Measurements from ENCODE around the gene UIMC1. TPM values are rescaled to one million over a fixed set of nuclear protein-coding genes. Genes with fewer than 3 reads are reported as not detected.
"Not testable (repeated sequence)": the region's sequence is repeated elsewhere in the genome, so short reads cannot be mapped to it uniquely, and the experiment has no call there.

Gene UIMC1
- total RNA-seq, 1 experiment from 2014 or later = 47.6 TPM

DNA sequence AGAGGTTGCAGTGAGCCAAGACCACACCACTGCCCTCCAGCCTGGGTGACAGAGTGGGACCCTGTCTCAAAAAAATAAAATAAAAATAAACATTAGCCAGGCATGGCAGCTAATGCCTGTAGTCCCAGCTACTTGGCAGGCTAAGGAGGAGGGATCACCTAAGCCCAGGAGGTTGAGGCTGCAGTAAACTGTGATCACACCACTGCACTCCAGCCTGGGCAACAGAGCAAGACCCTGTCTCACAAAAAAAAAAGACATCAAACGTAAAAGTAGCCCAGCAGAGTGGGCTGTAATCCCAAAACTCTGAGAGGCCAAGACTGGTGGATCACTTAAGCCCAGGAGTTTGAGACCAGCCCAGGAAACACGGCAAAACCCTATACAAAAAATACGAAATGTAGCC is 19.0 kb downstream of the UIMC1 start:
- peaks cover 21% of the 10 kb centered on the region for H3K36me3 ChIP-seq
- DNase-seq = no peak
- no peaks in the 10 kb centered on the region for H3K27me3 ChIP-seq
- peaks cover 5% of the 10 kb centered on the region; the same call in 1 of the 2 replicates for H3K9me3 ChIP-seq
- no peak overlapping the region for H3K4me3 ChIP-seq

DNA sequence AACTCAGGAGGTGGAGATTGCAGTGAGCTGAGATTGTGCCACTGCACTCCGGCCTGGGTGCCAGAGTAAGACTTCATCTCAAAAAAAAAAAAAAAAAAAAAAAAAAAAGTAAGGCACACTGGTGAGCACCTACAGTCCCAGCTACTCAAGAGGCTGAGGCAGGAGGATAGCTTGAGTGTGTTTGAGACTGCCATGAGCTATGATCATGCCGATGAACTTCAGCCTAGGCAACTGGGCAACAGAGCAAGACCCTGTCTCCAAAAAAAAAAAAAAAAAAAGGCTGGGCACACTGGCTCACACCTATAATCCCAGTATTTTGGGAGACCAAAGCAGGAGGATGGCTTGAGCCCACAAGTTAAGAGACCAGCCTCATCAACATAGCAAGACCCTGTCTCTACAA is 20.3 kb downstream of the UIMC1 start:
- Histone ChIP-seq H3K9me3 (peaks cover 5% of the 10 kb centered on the region; the same call in 1 of the 2 replicates), H3K4me3 (no peak overlapping the region), H3K27me3 (no peaks in the 10 kb centered on the region), H3K36me3 (peaks cover 33% of the 10 kb centered on the region)
- no peak for DNase-seq

DNA sequence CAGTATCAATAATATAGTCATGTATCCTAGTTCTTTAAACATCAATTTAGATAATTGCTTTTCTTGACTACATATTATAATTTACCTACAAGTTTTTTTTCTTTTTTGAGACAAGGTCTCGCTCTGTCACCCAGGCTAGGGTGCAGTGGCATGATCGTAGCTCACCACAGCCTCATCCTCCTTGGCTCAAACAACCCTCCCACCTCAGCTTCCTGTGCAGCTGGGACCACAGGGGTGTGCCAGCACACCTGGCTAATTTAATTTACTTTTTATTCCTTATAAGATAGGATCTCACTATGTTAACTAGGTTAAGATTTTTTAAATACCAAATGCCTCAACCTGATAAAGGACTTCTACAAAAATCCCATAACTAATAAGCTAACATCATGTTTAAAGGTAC is 21.1 kb downstream of the UIMC1 start:
- no peak for DNase-seq
- H3K36me3 ChIP-seq = peaks cover 40% of the 10 kb centered on the region
- H3K27me3 ChIP-seq = no peaks in the 10 kb centered on the region
- peaks cover 5% of the 10 kb centered on the region; the same call in 1 of the 2 replicates for H3K9me3 ChIP-seq
- H3K4me3 ChIP-seq = no peak overlapping the region

DNA sequence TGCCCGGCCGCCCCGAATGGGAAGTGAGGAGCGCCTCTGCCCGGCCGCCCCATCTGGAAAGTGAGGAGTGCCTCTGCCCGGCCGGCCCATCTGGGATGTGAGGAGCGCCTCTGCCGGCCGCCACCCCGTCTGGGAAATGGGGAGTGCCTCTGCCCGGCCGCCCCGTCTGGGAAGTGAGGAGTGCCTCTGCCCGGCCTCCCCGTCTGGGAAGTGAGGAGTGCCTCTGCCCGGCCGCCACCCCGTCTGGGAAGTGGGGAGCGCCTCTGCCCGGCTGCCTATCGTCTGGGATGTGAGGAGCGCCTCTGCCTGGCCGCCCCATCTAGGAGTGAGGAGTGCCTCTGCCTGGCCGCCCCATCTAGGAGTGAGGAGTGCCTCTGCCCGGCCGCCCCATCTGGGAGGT is 22.4 kb downstream of the UIMC1 start:
- H3K4me3 ChIP-seq, H3K27me3 ChIP-seq, H3K9me3 ChIP-seq, DNase-seq: not testable (repeated sequence)
- peaks cover 46% of the 10 kb centered on the region for H3K36me3 ChIP-seq

DNA sequence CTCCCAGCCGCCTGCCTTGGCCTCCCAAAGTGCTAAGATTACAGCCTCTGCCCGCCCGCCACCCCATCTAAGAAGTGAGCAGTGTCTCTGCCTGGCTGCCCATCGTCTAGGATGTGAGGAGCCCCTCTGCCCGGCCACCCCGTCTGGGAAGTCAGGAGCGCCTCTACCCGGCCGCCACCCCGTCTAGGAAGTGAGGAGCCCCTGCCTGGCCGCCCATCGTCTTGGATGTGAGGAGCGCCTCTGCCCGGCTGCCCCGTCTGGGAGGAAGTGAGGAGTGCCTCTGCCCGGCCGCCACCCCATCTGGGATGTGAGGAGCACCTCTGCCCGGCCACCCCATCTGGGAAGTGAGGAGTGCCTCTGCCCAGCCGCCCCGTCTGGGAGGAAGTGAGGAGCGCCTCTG is 23.0 kb downstream of the UIMC1 start:
- H3K4me3 ChIP-seq, H3K27me3 ChIP-seq, DNase-seq, H3K9me3 ChIP-seq: not testable (repeated sequence)
- peaks cover 52% of the 10 kb centered on the region for H3K36me3 ChIP-seq

DNA sequence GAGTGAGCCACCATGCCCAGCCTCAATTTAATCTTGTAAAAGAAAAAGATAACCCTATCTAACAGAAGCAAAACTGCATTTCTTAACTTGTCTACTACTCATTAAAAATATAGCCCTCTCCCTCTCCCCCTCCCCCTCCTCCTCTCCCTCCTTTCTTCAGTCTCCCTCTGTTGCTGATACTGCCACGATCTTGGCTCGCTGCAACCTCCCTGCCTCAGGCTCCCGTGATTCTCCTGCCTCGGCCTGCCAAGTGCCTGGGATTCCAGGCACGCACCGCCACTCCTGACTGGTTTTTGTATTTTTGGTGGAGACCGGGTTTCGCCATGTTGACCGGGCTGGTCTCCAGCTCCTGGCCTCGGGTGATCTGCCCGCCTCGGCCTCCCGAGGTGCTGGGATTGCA is 23.5 kb downstream of the UIMC1 start:
- H3K27me3 ChIP-seq = not testable (repeated sequence)

DNA sequence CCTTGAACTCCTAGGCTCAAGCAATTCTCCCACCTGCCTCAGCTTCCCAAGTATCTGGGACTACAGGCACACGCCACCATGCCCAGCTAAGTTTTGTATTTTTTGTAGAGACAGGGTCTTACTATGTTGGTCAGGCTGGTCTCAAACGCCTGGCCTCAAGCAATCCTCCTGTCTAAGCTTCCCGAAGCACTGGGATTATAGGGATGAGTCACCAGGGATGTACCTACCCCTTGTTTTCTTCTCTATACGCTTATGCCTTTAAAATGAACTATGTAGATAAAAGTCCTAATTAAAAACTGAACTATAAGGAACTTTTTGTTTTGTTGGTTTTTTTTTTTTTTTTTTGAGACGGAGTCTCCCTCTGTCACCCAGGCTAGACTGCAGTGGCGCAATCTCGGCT is 25.8 kb downstream of the UIMC1 start:
- H3K27me3 ChIP-seq = no peaks in the 10 kb centered on the region
- peaks cover 43% of the 10 kb centered on the region for H3K36me3 ChIP-seq
- DNase-seq = no peak
- H3K9me3 ChIP-seq = 0 out of 2 replicates have a peak, but pooled peaks cover 2% of the 10 kb centered on the region
- no peak overlapping the region for H3K4me3 ChIP-seq

More for the DNA sequence above, 23.5 kb downstream of the UIMC1 start:
- peaks cover 49% of the 10 kb centered on the region for H3K36me3 ChIP-seq
- not testable (repeated sequence) for H3K4me3 ChIP-seq, DNase-seq, H3K9me3 ChIP-seq

DNA sequence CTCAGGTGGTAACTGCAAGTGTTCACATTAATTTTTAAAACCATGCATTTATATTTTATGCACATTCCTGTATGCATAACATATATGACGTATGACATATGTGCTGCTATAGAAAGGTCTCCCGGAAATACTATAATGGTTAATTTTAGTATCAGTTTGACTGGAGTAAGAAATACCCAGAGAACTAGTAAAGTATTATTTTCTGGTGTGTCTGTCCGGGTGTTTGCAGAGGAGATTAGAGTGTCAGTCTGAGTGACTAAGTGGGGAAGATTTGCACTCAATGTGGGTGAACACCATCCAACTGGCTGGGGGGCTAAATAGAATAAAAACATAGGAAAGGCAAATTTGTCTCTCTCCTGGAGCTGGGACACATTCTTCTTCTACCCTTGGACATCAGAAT is 26.9 kb downstream of the UIMC1 start:
- Histone ChIP-seq H3K36me3 (peaks cover 48% of the 10 kb centered on the region), H3K4me3 (no peak overlapping the region), H3K9me3 (no peaks in the 10 kb centered on the region), H3K27me3 (no peaks in the 10 kb centered on the region)
- DNase-seq = no peak

DNA sequence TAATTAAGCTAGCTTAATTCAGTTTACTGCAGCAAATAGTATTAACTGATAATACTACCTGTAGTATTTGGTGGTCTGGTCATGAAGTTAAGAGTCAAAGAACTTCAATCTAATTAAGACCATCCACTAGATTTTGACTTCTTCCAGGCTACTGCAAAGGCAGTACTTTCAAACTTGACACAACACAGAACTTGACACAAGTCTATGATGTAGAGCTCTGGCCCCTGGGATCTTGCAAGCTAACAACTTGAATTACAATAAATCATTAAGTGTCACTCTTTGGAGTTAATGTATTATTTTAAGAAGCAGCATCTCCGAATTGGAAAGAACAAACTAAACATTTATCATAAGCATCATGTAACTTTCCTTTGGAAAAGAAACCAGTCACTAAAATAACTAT is 40.9 kb downstream of the UIMC1 start:
- Histone ChIP-seq H3K9me3 (no peaks in the 10 kb centered on the region), H3K36me3 (peaks cover 31% of the 10 kb centered on the region), H3K27me3 (no peaks in the 10 kb centered on the region), H3K4me3 (no peak overlapping the region)
- DNase-seq = no peak

DNA sequence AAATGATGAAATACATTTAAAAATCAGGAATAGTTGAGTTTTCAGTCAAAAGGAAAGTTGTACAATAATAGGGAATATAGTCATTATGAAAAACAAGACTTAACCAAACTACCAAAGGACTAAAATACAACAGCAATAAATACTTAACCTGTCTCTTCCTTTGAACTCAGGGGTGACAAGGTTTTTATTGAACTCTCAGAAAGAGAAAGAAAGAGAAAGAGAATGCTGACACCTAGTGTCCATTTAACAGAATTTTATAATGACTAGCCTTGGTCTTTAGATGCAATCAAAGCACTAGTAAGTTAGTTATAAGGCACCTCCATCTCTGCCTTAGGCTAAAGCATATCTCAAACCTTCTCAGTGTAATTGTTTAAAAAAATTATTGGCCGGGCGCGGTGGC is 47.5 kb downstream of the UIMC1 start:
- no peak for DNase-seq
- Histone ChIP-seq H3K36me3 (peaks cover 28% of the 10 kb centered on the region), H3K27me3 (no peaks in the 10 kb centered on the region), H3K4me3 (no peak overlapping the region), H3K9me3 (no peaks in the 10 kb centered on the region)

DNA sequence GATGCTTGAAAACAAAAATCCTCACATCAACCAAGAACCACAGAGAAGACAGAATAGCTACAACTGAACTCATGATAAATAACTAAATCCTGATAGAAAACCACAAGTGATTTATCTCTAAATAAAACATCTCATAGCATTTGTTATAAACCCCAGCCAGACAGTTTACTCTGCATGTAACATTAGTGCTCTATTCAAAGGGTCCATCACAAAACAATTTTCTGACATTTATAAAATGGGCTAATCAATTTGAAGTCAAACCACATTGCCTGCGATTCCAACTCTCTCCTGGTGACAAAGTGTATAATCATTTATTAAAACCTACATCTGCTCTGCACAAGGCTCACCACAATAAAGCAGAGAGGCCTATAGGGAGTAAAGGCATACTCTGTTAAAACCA is 49.8 kb downstream of the UIMC1 start:
- no peak for DNase-seq
- H3K27me3 ChIP-seq = no peaks in the 10 kb centered on the region
- H3K4me3 ChIP-seq = no peak overlapping the region
- peaks cover 46% of the 10 kb centered on the region for H3K36me3 ChIP-seq
- no peaks in the 10 kb centered on the region for H3K9me3 ChIP-seq

DNA sequence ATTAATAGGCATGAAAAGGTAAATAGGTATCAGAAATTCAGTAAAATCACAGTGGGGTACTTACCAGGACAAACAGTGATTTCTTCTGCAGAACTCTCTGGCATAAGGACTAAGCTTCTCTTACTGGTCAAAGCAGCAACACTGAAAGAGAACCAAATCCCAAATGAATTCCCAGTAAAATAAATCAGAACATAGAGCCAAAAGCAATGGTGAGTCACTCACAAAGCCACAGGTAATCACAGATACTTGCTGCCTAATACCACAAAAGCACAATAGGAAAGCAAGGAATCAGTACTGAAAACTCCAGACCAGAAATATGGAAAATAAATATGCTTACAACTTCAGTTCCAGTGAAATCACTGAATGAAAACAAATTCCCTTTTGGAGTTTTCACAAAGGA is 50.7 kb downstream of the UIMC1 start:
- no peak for DNase-seq
- no peaks in the 10 kb centered on the region for H3K9me3 ChIP-seq
- no peak overlapping the region for H3K4me3 ChIP-seq
- H3K27me3 ChIP-seq = no peaks in the 10 kb centered on the region
- peaks cover 54% of the 10 kb centered on the region for H3K36me3 ChIP-seq

DNA sequence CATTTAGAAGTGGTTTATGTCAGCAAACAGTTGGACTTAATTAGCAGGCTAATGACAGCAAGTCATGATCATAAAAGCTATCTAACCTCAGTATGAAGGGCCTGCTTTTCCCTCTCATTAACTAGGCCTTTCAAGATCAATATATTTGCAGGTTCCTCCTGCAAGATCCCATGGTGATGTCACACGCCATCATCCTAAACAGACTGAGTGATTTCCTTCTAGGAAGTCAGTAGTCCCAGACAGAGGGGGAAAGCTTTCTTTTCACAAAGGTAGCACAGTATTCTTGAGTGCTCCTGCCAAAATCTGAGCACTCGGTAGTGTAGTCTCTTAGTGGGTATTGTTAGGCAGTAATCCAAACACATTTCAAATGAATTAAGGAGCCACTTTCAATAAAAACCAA is 52.5 kb downstream of the UIMC1 start:
- peaks cover 70% of the 10 kb centered on the region for H3K36me3 ChIP-seq

DNA sequence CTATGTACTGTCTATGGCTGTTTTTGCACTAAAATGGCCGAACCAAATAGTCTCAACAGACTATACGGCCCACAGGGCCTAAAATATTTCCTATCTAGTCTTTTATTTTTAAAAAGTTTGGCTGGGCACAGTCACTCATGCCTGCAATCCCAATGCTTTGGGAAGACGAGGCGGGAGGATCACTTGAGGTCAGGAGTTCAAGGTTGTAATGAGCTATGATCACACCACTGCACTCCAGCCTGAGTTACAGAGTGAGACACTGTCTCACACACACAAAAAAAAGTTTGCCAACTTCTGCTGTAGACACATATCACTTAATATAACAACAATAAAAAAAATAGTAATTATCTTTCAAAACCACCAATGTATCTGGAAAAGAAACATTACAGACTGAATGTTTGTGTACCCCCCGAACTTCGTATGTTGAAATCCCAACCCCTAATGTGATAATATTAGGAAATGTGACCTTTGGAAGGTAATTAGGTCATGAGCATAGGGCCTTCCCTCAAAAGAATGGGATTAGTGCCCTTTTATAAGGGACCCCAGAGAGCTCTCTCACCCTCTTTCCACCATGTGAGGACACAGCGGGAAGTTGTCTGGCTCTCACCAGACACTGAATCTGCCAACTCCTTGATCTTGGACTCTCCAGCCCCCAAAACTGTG is 53.9 kb downstream of the UIMC1 start:
- Histone ChIP-seq H3K9me3 (no peaks in the 10 kb centered on the region), H3K4me3 (no peak overlapping the region), H3K27me3 (no peaks in the 10 kb centered on the region), H3K36me3 (peaks cover 64% of the 10 kb centered on the region)
- DNase-seq = no peak

More for the DNA sequence above, 52.5 kb downstream of the UIMC1 start:
- no peaks in the 10 kb centered on the region for H3K27me3 ChIP-seq
- H3K4me3 ChIP-seq = no peak overlapping the region
- no peak for DNase-seq
- H3K9me3 ChIP-seq = no peaks in the 10 kb centered on the region

DNA sequence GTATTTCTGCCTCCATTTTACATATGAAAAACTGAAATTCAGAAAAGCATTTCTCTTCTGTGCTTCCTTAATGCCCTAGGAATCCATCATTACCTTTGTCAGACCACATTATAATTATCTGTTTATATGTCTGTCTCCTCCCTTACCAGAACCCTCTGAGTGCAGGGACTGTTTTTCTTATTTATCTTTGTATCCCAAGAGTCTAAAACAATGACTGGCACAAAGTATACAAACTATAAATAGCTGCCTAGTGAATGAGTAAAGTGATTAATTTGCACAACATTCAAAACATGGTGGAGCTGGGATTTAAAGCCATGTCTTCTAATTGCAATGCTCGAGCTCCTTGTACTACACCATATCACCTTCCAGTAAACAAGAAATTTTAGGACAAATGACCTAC is 58.1 kb downstream of the UIMC1 start:
- DNase-seq = no peak
- H3K36me3 ChIP-seq = peaks cover 73% of the 10 kb centered on the region
- no peaks in the 10 kb centered on the region for H3K27me3 ChIP-seq
- no peak overlapping the region for H3K4me3 ChIP-seq
- H3K9me3 ChIP-seq = no peaks in the 10 kb centered on the region

DNA sequence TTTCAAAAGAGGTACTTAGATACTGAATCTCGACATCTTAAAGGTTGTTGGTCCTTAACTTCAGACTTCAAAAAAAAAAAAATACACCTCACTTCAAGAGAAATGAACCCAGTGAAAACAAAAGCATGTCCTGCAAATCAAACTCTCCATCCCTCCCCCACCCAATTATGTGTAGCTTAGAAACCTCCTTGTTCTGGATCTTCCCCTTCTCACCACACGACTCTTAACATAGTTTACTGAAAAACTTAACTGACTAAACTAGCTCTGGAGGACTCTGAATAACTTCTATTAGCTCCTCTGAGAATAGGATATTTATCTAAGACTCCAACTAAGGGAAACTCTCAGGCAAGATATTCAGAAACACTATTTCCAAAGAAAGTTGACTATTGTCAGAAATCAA is 58.7 kb downstream of the UIMC1 start:
- Histone ChIP-seq H3K36me3 (peaks cover 75% of the 10 kb centered on the region), H3K27me3 (no peaks in the 10 kb centered on the region), H3K4me3 (no peak overlapping the region), H3K9me3 (no peaks in the 10 kb centered on the region)
- DNase-seq = no peak

DNA sequence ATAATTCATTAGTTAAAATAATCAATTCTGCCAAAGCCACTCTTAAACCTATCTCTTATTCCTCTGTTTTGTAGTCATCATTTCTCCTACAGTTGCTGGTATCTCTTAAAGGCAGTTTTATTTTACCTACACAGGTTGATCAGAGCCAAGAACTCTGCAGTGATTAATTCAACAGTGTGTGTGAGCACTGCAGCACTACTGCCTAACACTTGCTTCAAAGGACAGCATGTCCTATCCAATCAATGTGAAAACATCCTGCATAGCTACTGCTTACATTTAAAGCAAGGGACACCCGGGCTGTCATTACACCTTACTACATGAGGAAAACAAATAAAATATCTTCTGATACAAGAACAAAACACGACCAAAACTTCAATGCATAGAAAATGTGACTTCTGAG is 62.3 kb downstream of the UIMC1 start:
- Histone ChIP-seq H3K27me3 (no peaks in the 10 kb centered on the region), H3K36me3 (peaks cover 66% of the 10 kb centered on the region), H3K9me3 (no peaks in the 10 kb centered on the region), H3K4me3 (no peak overlapping the region)
- DNase-seq = no peak

DNA sequence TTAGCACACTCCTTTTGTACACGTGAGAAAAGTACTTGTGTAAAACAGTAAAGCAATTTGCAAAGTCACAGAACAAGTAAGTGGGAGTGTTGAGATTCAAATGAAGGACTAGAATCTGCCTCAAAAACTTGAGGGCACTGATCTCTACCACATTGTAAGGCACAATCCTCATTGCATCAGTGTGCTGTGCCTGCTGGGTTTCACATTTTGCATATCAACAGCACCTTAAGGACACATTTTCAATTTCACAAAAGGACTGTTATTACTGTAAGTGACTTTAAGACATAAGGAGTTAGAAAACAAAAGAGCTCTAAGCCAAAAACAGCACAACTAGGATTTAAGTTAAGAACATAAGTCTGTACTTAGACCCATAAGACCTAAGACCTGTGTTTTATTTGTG is 62.8 kb downstream of the UIMC1 start:
- H3K36me3 ChIP-seq = peaks cover 65% of the 10 kb centered on the region
- H3K4me3 ChIP-seq = no peak overlapping the region
- H3K9me3 ChIP-seq = no peaks in the 10 kb centered on the region
- DNase-seq = no peak
- no peaks in the 10 kb centered on the region for H3K27me3 ChIP-seq

DNA sequence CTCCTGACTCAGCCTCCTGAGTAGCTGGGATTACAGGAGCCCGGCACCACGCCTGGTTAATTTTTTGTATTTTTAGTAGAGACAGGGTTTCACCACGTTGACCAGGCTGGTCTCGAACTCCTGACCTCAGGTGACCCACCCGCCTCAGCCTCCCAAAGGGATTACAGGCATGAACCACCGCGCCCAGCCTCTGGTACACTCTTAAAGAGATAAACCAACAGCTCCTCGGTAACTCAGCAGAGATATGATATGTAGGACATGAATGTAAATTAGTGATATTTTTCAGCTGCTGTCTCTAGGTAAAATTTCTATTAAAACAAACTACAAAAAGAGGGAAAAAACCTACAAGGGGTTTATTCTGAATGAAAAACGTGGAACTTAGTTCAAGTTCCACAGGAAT is 64.6 kb downstream of the UIMC1 start:
- Histone ChIP-seq H3K4me3 (no peak overlapping the region), H3K9me3 (no peaks in the 10 kb centered on the region), H3K27me3 (no peaks in the 10 kb centered on the region), H3K36me3 (peaks cover 70% of the 10 kb centered on the region)
- no peak for DNase-seq

Data from MG63 (cell line).